Endothelial cell of umbilical vein (primary cell): ENCODE measurements around the gene LRRC46.

Experiments used
- CTCF ChIP-seq, 2 donors: IDR thresholded peaks; 1 replicate in 1 of 2; 2 replicates in 1 of 2; pipeline ENCODE4 v1.5.1; 2011; ENCODE audit warnings: low read length in 2 of 2, mild to moderate bottlenecking in 2 of 2, moderate library complexity in 2 of 2, control low read depth in 1 of 2, inconsistent platforms in 1 of 2, low read depth in 1 of 2; ENCODE audit not compliant: insufficient read depth in 1 of 2; ENCODE audit errors: extremely low read depth in 1 of 2
- EZH2 ChIP-seq: IDR thresholded peaks from 2 replicates; pipeline ENCODE4 v1.6.1; 2012; ENCODE audit warnings: borderline replicate concordance, low read depth, mild to moderate bottlenecking, moderate library complexity, low read length, inconsistent platforms; ENCODE audit not compliant: severe bottlenecking
- JUN ChIP-seq: IDR thresholded peaks from 2 replicates; pipeline ENCODE4 v1.6.1; 2011; ENCODE audit warnings: borderline replicate concordance, low read depth; ENCODE audit not compliant: insufficient read length, insufficient read depth
- MAX ChIP-seq: IDR thresholded peaks from 2 replicates; pipeline ENCODE4 v1.6.1; 2011; ENCODE audit not compliant: insufficient read depth, insufficient read length
- POLR2A ChIP-seq: IDR thresholded peaks from 2 replicates; pipeline ENCODE4 v1.6.1; 2012; ENCODE audit warnings: low read depth, mild to moderate bottlenecking, control low read depth, low read length
- POLR2AphosphoS5 ChIP-seq: IDR thresholded peaks from 2 replicates; pipeline ENCODE4 v1.6.1; 2012; ENCODE audit warnings: low read depth, mild to moderate bottlenecking, control low read depth, low read length, moderate library complexity; ENCODE audit not compliant: insufficient read depth

- no peak for TF ChIP-seq CTCF (IDR thresholded peaks at IDR 0.05; ENCODE audit: extremely low read depth in 1 of 2, insufficient read depth in 1 of 2, low read depth in 1 of 2, low read length in 2 of 2)
- TF ChIP-seq EZH2 = no peak
- no peak for TF ChIP-seq POLR2A
- TF ChIP-seq MAX = no peak
- TF ChIP-seq POLR2AphosphoS5 = no peak
- TF ChIP-seq JUN = no peak
Observed at GRCh38 chr17:47822785-47823184, 8.7 kb upstream of the LRRC46 start.
